ENCODE results near the gene ZGRF1. TPM values are rescaled to one million over a fixed set of nuclear protein-coding genes. Genes with fewer than 3 reads are reported as not detected.

Gene ZGRF1
- polyA plus RNA-seq, 2 of the 4 experiments (the other 2 are of a cell fraction), result 5.4 to 7.4 TPM

GRCh38 chr4:112517067-112517634, 119.6 kb downstream of the ZGRF1 start:
- DNase-seq (ENCODE audit: low read depth in 1 of 2, low spot score in 1 of 2), result no peak
- Histone ChIP-seq H3K4me1 (peaks cover 22% of the 10 kb centered on the region; the same call in 2 of the 3 replicates), H3K9me3 (peaks cover 12% of the 10 kb centered on the region), H3K4me3 (peak overlapping the region; percentile 59; the same call in 2 of the 3 replicates), H3K27ac (no peak overlapping the region), H3K4me2 (peak overlapping the region; percentile 100)
- 11% methylated on average over 13 of the region's 20 CpGs for WGBS (ENCODE audit: missing lambda C conversion rate)
- CTCF ChIA-PET, result interaction anchor here (1.0 kb wide), 1 partner anchor 190 kb away, joined by 3 read pairs; no protein-coding TSS in a partner anchor
- no peak for FAIRE-seq
- TF ChIP-seq CBX8 (IDR thresholded peaks at IDR 0.05), result 0 out of 2 replicates have a peak, but pooled peaks have one; percentile 35
- no peak for TF ChIP-seq FOSB (CRISPR knock-in tag; IDR thresholded peaks at IDR 0.05)
- TF ChIP-seq EP300 (IDR thresholded peaks at IDR 0.05), result no peak
- no peak for TF ChIP-seq HMGXB4 (CRISPR knock-in tag; IDR thresholded peaks at IDR 0.05; ENCODE audit: borderline replicate concordance)
- TF ChIP-seq RNF2 (IDR thresholded peaks at IDR 0.05; ENCODE audit: borderline replicate concordance, low read depth), result peak; percentile 4; the same call in 1 of the 2 replicates
- TF ChIP-seq PBX3 (IDR thresholded peaks at IDR 0.05), result no peak
- no peak for TF ChIP-seq TFCP2L1 (CRISPR knock-in tag; IDR thresholded peaks at IDR 0.05)
- TF ChIP-seq CBX2 (IDR thresholded peaks at IDR 0.05; ENCODE audit: borderline replicate concordance, low read depth), result no peak
- POLR2A ChIA-PET, result no interaction called here
- no peak for ATAC-seq

- FAIRE-seq (no peak), ATAC-seq (peak; percentile 21 to 24; a peak in 4 of 6 replicates), DNase-seq (ENCODE audit: low read depth in 1 of 2, low spot score in 1 of 2) (no peak)
- peaks cover 22% of the 10 kb centered on the region; the same call in 2 of the 3 replicates for H3K4me1 ChIP-seq
- WGBS (ENCODE audit: missing lambda C conversion rate), result 0% methylated on average over 14 of the region's 55 CpGs
- H3K4me3 ChIP-seq, result peak overlapping the region; percentile 59
- peaks cover 12% of the 10 kb centered on the region for H3K9me3 ChIP-seq
- peak overlapping the region; percentile 100 for H3K4me2 ChIP-seq
- POLR2A ChIA-PET, result no interaction called here
- CTCF ChIA-PET, result interaction anchor here (1.0 to 1.5 kb wide), 2 partner anchors 88 to 189 kb away, joined by 3 to 6 read pairs; no protein-coding TSS in a partner anchor
- TF ChIP-seq HMGXB4 (CRISPR knock-in tag; IDR thresholded peaks at IDR 0.05; ENCODE audit: borderline replicate concordance) (no peak), HDAC2 (IDR thresholded peaks at IDR 0.05) (no peak), RNF2 (IDR thresholded peaks at IDR 0.05; ENCODE audit: borderline replicate concordance, low read depth) (peak; percentile 74; the same call in 1 of the 2 replicates), FOXS1 (CRISPR knock-in tag; IDR thresholded peaks at IDR 0.05) (no peak), RAD21 (conservative IDR thresholded peaks at IDR 0.05 in 1 of 2, IDR thresholded peaks at IDR 0.05 in 1 of 2) (no peak), CBX8 (IDR thresholded peaks at IDR 0.05) (peak; percentile 94), BCL3 (IDR thresholded peaks at IDR 0.05) (no peak)
- no peak overlapping the region for H3K27ac ChIP-seq
Observed at GRCh38 chr4:112516471-112517066, 120.1 kb downstream of the ZGRF1 start.

GRCh38 chr4:112516066-112516470, 120.6 kb downstream of the ZGRF1 start, which contains the start of gene NEUROG2:
NEUROG2 (minus strand) TSS chr4:112516180; CDS start chr4:112515475, 705 bp downstream.
- peak within 1 kb of the TSS; percentile 59 for H3K4me3 ChIP-seq

More at GRCh38 chr4:112516066-112516470, 120.6 kb downstream of the ZGRF1 start, which contains the start of gene NEUROG2:
- FAIRE-seq (no peak), DNase-seq (ENCODE audit: low read depth in 1 of 2, low spot score in 1 of 2) (no peak), ATAC-seq (peak in 1 of 2 experiments; percentile 60; a peak in 3 of 6 replicates)
- Histone ChIP-seq H3K9me3 (peaks cover 12% of the 10 kb centered on the region), H3K4me1 (peaks cover 22% of the 10 kb centered on the region; the same call in 2 of the 3 replicates), H3K4me2 (peak within 1 kb of the TSS; percentile 100), H3K27ac (no peak within 1 kb of the TSS)
- ChIA-PET POLR2A (no interaction called here), CTCF (interaction anchor here (1.5 kb wide), 1 partner anchor 89 kb away, joined by 6 read pairs; no protein-coding TSS in a partner anchor)
- 1% methylated on average over 10 of the region's 15 CpGs for WGBS (ENCODE audit: missing lambda C conversion rate)
- TF ChIP-seq RCOR1 (IDR thresholded peaks at IDR 0.05; ENCODE audit: low read depth, low read length), result no peak
- TF ChIP-seq POLR2A (IDR thresholded peaks at IDR 0.05; ENCODE audit: low read length), result no peak

All from A549 (cell line).